ENCODE measurements around the gene LHX1. TPM values are rescaled to one million over a fixed set of nuclear protein-coding genes. Genes with fewer than 3 reads are reported as not detected.

Gene LHX1
- total and polyA plus RNA-seq, 10 of the 15 experiments (the other 5 are each of a cell fraction or from before 2014, with no cell fraction given), result not detected

GRCh38 chr17:36934144-36934691 is 3.1 kb upstream of the LHX1 start:
- Histone ChIP-seq H3K27me3 (replicated peaks in 1 of 2; ENCODE audit: control insufficient read depth in 2 of 2, insufficient read depth in 2 of 2, low read length in 1 of 2) (peaks cover 57 to 70% of the 10 kb centered on the region in 2 experiments), H3K79me2 (ENCODE audit: control insufficient read depth, insufficient read depth, low read length) (no peaks in the 10 kb centered on the region), H4K20me1 (ENCODE audit: control insufficient read depth, insufficient read depth) (no peaks in the 10 kb centered on the region), H3K9ac (ENCODE audit: control insufficient read depth, insufficient read depth, low read length) (no peak overlapping the region), H3K9me3 (replicated peaks; ENCODE audit: control insufficient read depth, insufficient read depth, low read length) (no peaks in the 10 kb centered on the region; the same call in 2 of the 3 replicates), H3K27ac (ENCODE audit: control insufficient read depth, insufficient read depth) (no peak overlapping the region), H3K4me1 (ENCODE audit: control insufficient read depth, insufficient read depth, low read length) (no peaks in the 10 kb centered on the region), H3K36me3 (ENCODE audit: control insufficient read depth in 2 of 2, insufficient read depth in 2 of 2, low read length in 1 of 2) (no peaks in the 10 kb centered on the region), H2AFZ (ENCODE audit: control insufficient read depth, low read depth, low read length) (no peak overlapping the region), H3K4me3 (no peak overlapping the region), H3K4me2 (ENCODE audit: control insufficient read depth, insufficient read depth) (peak overlapping the region; percentile 54; the same call in 1 of the 2 replicates)
- in situ Hi-C loops (cut with MboI), result no loop called here
- POLR2A ChIA-PET, result no interaction called here
- no TSS peak for BruUV-seq (replicated peaks)
- DNase-seq (ENCODE audit: low read depth, low spot score) (no peak), FAIRE-seq (no peak), ATAC-seq (no peak)
- WGBS (ENCODE audit: insufficient coverage, insufficient replicate concordance, low lambda C conversion rate, missing lambda C conversion rate), result 33% methylated on average over 26 of the region's 26 CpGs
- intact Hi-C loops (cut with micrococcal nuclease; ENCODE audit: unreplicated experiment), result no loop called here
- SMC1A ChIA-PET (ENCODE audit: uncharacterized antibody, unreplicated experiment), result no interaction called here
- TF ChIP-seq TAF1 (IDR thresholded peaks at IDR 0.05; ENCODE audit: borderline replicate concordance, low read depth, low read length) (no peak), SUZ12 (IDR thresholded peaks at IDR 0.05; ENCODE audit: unreplicated experiment) (peak; percentile 11)
- CTCF ChIA-PET, result no interaction called here
- RAD21 ChIA-PET (ENCODE audit: unreplicated experiment), result no interaction called here

GRCh38 chr17:36934692-36935630 is 2.3 kb upstream of the LHX1 start:
- Histone ChIP-seq H3K4me1 (ENCODE audit: control insufficient read depth, insufficient read depth, low read length) (no peaks in the 10 kb centered on the region), H3K79me2 (ENCODE audit: control insufficient read depth, insufficient read depth, low read length) (no peaks in the 10 kb centered on the region), H3K9ac (ENCODE audit: control insufficient read depth, insufficient read depth, low read length) (no peak overlapping the region), H4K20me1 (ENCODE audit: control insufficient read depth, insufficient read depth) (no peaks in the 10 kb centered on the region), H3K9me3 (replicated peaks; ENCODE audit: control insufficient read depth, insufficient read depth, low read length) (no peaks in the 10 kb centered on the region; the same call in 2 of the 3 replicates), H3K27ac (ENCODE audit: control insufficient read depth, insufficient read depth) (no peak overlapping the region), H3K27me3 (replicated peaks in 1 of 2; ENCODE audit: control insufficient read depth in 2 of 2, insufficient read depth in 2 of 2, low read length in 1 of 2) (peaks cover 61 to 75% of the 10 kb centered on the region in 2 experiments), H3K4me3 (no peak overlapping the region), H3K36me3 (ENCODE audit: control insufficient read depth in 2 of 2, insufficient read depth in 2 of 2, low read length in 1 of 2) (no peaks in the 10 kb centered on the region), H3K4me2 (ENCODE audit: control insufficient read depth, insufficient read depth) (no peak overlapping the region; the same call in 1 of the 2 replicates), H2AFZ (ENCODE audit: control insufficient read depth, low read depth, low read length) (no peak overlapping the region)
- ChIA-PET SMC1A (ENCODE audit: uncharacterized antibody, unreplicated experiment) (no interaction called here), CTCF (no interaction called here), POLR2A (no interaction called here), RAD21 (ENCODE audit: unreplicated experiment) (no interaction called here)
- DNase-seq (ENCODE audit: low read depth, low spot score) (no peak), FAIRE-seq (no peak), ATAC-seq (no peak)
- intact Hi-C loops (cut with micrococcal nuclease; ENCODE audit: unreplicated experiment) (no loop called here), in situ Hi-C loops (cut with MboI) (no loop called here)
- whole genome bisulfite sequencing (ENCODE audit: insufficient coverage, insufficient replicate concordance, low lambda C conversion rate, missing lambda C conversion rate), result 34% methylated on average over 70 of the region's 79 CpGs
- peak; percentile 29; the same call in 1 of the 2 replicates for TF ChIP-seq EZH2 (IDR thresholded peaks at IDR 0.05; ENCODE audit: borderline replicate concordance, control insufficient read depth, low read depth, low read length)
- no peak for TF ChIP-seq PRDM15 (CRISPR knock-in tag; IDR thresholded peaks at IDR 0.05)
- BruUV-seq (replicated peaks), result no TSS peak

All from GM12878 (cell line).